H1 (cell line): ENCODE results near the gene ARID4B. TPM values are rescaled to one million over a fixed set of nuclear protein-coding genes. Genes with fewer than 3 reads are reported as not detected.

ENCODE experiments used
- CTCF ChIA-PET: fragments of 300-600 bp; sonication (Branson Sonifier 250); formaldehyde crosslinking; loops from one replicate; lab custom pipeline; 2021; ENCODE audit not compliant: partially characterized antibody; lab: Charles Lee
- POLR2A ChIA-PET: fragments of 300-600 bp; sonication (Branson Sonifier 250); formaldehyde crosslinking; loops from one replicate; lab custom pipeline; 2021; ENCODE audit warnings: inconsistent platforms; ENCODE audit not compliant: partially characterized antibody; lab: Charles Lee
- DNase-seq, 2 experiments: peaks; one replicate each; pipeline versions ENCODE4 v3.0.0 to v3.0.0-alpha.2; 2010 to 2022; ENCODE audit warnings: low spot score in 2 of 2, low read depth in 1 of 2, mixed read lengths in 1 of 2
- FAIRE-seq: peaks from 2 replicates; lab custom pipeline; 2011; peaks lifted over from hg19 to GRCh38; lab: Jason Lieb, UNC
- H2AFZ ChIP-seq: 2 replicates; pipeline ENCODE4 v1.8.1; 2012; ENCODE audit warnings: low read length, inconsistent platforms
- H2AK5ac ChIP-seq: 2 replicates; pipeline ENCODE4 v1.6.1; 2013; ENCODE audit warnings: low read depth, low read length
- H2BK120ac ChIP-seq: replicated peaks from 2 replicates; pipeline ENCODE3; 2013; ENCODE audit warnings: low read depth, low read length, inconsistent platforms
- H2BK12ac ChIP-seq: 2 replicates; pipeline ENCODE4 v1.6.1; 2013; ENCODE audit warnings: low read depth, low read length
- H2BK15ac ChIP-seq: 2 replicates; pipeline ENCODE4 v1.6.1; 2013; ENCODE audit warnings: low read length
- H2BK20ac ChIP-seq: 2 replicates; pipeline ENCODE4 v1.6.1; 2013; ENCODE audit warnings: low read length
- H2BK5ac ChIP-seq: 2 replicates; pipeline ENCODE4 v1.6.1; 2013; ENCODE audit warnings: low read depth, low read length
- H3K14ac ChIP-seq: 2 replicates; pipeline ENCODE4 v1.6.1; 2013; ENCODE audit warnings: inconsistent platforms; ENCODE audit not compliant: insufficient read length
- H3K18ac ChIP-seq: 2 replicates; pipeline ENCODE4 v1.6.1; 2013; ENCODE audit warnings: low read length; ENCODE audit errors: extremely low read depth
- H3K23ac ChIP-seq: 2 replicates; pipeline ENCODE4 v1.6.1; 2013; ENCODE audit warnings: inconsistent platforms; ENCODE audit not compliant: insufficient read length
- H3K23me2 ChIP-seq: 2 replicates; pipeline ENCODE4 v1.6.1; 2013; ENCODE audit warnings: low read depth, low read length
- H3K27ac ChIP-seq: 2 replicates; pipeline ENCODE4 v1.6.1; 2011; ENCODE audit warnings: low read depth, low read length, inconsistent platforms
- H3K27me3 ChIP-seq, 4 experiments: replicated peaks in 1 of 4; 1 replicate in 1 of 4; 2 replicates in 3 of 4; pipeline versions ENCODE4 v1.6.1 to v1.8.1; 2011 to 2013; ENCODE audit warnings: low read length in 3 of 4, mild to moderate bottlenecking in 3 of 4, inconsistent platforms in 2 of 4, mixed read lengths in 2 of 4, moderate library complexity in 1 of 4; ENCODE audit not compliant: control insufficient read depth in 3 of 4, insufficient read depth in 3 of 4; ENCODE audit errors: extremely low read depth in 1 of 4
- H3K36me3 ChIP-seq, 4 experiments: 2 replicates each; pipeline versions ENCODE4 v1.6.1 to v1.8.1; 2011 to 2013; ENCODE audit warnings: mild to moderate bottlenecking in 4 of 4, low read length in 3 of 4, moderate library complexity in 2 of 4, control low read depth in 1 of 4, inconsistent platforms in 1 of 4; ENCODE audit not compliant: insufficient read depth in 4 of 4, control insufficient read depth in 2 of 4
- H3K4ac ChIP-seq: replicated peaks from 2 replicates; pipeline ENCODE3; 2013; ENCODE audit warnings: low read length, low read depth, mixed read lengths, inconsistent platforms; ENCODE audit not compliant: insufficient read length
- H3K4me1 ChIP-seq, 4 experiments: replicated peaks in 1 of 4; 1 replicate in 1 of 4; 2 replicates in 3 of 4; pipeline versions ENCODE4 v1.6.1 to v1.8.1; 2011 to 2013; ENCODE audit warnings: low read length in 3 of 4, inconsistent platforms in 2 of 4, mixed read lengths in 1 of 4; ENCODE audit not compliant: insufficient read depth in 4 of 4, control insufficient read depth in 3 of 4
- H3K4me2 ChIP-seq, 2 experiments: 2 replicates each; pipeline versions ENCODE4 v1.6.1 to v1.8.1; 2011 to 2013; ENCODE audit warnings: low read depth in 2 of 2, low read length in 2 of 2, control low read depth in 1 of 2, inconsistent platforms in 1 of 2, mild to moderate bottlenecking in 1 of 2; ENCODE audit not compliant: insufficient read depth in 1 of 2
- H3K4me3 ChIP-seq, 4 experiments: fragments of 200-600, 300-600 bp in 1 of 4; sonication (generic), shearing (Covaris generic), sonication (Bioruptor Twin) in 1 of 4; 2 replicates each; pipeline versions ENCODE4 v1.5.1 to v1.8.1; 2011 to 2016; ENCODE audit warnings: low read length in 4 of 4, low read depth in 3 of 4, control low read depth in 2 of 4, inconsistent platforms in 2 of 4, mild to moderate bottlenecking in 2 of 4, mixed read lengths in 1 of 4, moderate library complexity in 1 of 4; ENCODE audit not compliant: insufficient read depth in 2 of 4; ENCODE audit errors: extremely low read depth in 1 of 4
- H3K56ac ChIP-seq: replicated peaks from 2 replicates; pipeline ENCODE3; 2013; ENCODE audit warnings: low read depth, mild to moderate bottlenecking, mixed read lengths, low read length, inconsistent platforms; ENCODE audit not compliant: insufficient read length
- H3K79me1 ChIP-seq: 2 replicates; pipeline ENCODE4 v1.6.1; 2013; ENCODE audit warnings: low read depth, low read length, control low read depth
- H3K79me2 ChIP-seq, 2 experiments: 2 replicates each; pipeline versions ENCODE4 v1.6.1 to v1.8.1; 2012 to 2013; ENCODE audit warnings: low read length in 2 of 2, mild to moderate bottlenecking in 2 of 2, inconsistent platforms in 1 of 2; ENCODE audit not compliant: insufficient read depth in 2 of 2, control insufficient read depth in 1 of 2
- H3K9ac ChIP-seq, 4 experiments: replicated peaks in 1 of 4; 1 replicate in 1 of 4; 2 replicates in 3 of 4; pipeline versions ENCODE4 v1.6.1 to v1.8.1; 2011 to 2013; ENCODE audit warnings: low read depth in 3 of 4, low read length in 3 of 4, control low read depth in 2 of 4, mild to moderate bottlenecking in 2 of 4, moderate library complexity in 2 of 4, inconsistent platforms in 1 of 4; ENCODE audit errors: extremely low read depth in 1 of 4
- H3K9me3 ChIP-seq, 2 experiments: 2 replicates each; pipeline versions ENCODE4 v1.6.1 to v1.8.1; 2012 to 2013; ENCODE audit warnings: mild to moderate bottlenecking in 2 of 2, moderate library complexity in 2 of 2, control low read depth in 1 of 2, inconsistent platforms in 1 of 2, low read depth in 1 of 2, low read length in 1 of 2, mixed read lengths in 1 of 2; ENCODE audit not compliant: insufficient read depth in 2 of 2
- H4K20me1 ChIP-seq, 2 experiments: replicated peaks in 1 of 2; 2 replicates each; pipeline versions ENCODE3 to v1.8.1; 2011 to 2013; ENCODE audit warnings: inconsistent platforms in 2 of 2, low read length in 2 of 2, mild to moderate bottlenecking in 1 of 2; ENCODE audit not compliant: insufficient read depth in 2 of 2, control insufficient read depth in 1 of 2
- H4K5ac ChIP-seq: 2 replicates; pipeline ENCODE4 v1.6.1; 2013; ENCODE audit warnings: low read length, low read depth, mixed read lengths, inconsistent platforms; ENCODE audit not compliant: insufficient read length
- H4K8ac ChIP-seq: 2 replicates; pipeline ENCODE4 v1.8.0; 2013; ENCODE audit warnings: mild to moderate bottlenecking, moderate library complexity, low read length, inconsistent platforms; ENCODE audit not compliant: insufficient read depth; ENCODE audit errors: extremely low read depth
- H4K91ac ChIP-seq: replicated peaks from 2 replicates; pipeline ENCODE3; 2013; ENCODE audit warnings: low read length, mixed read lengths, inconsistent platforms; ENCODE audit not compliant: insufficient read length
- CEBPB ChIP-seq: IDR thresholded peaks from 2 replicates; pipeline ENCODE4 v1.6.1; 2012; ENCODE audit warnings: low read depth, low read length
- GABPA ChIP-seq: IDR thresholded peaks from 2 replicates; pipeline ENCODE4 v1.6.1; 2011; ENCODE audit warnings: mild to moderate bottlenecking, low read length, moderate library complexity, borderline replicate concordance; ENCODE audit not compliant: insufficient read depth
- HDAC2 ChIP-seq, 2 experiments: fragments of 300-600 bp in 1 of 2; sonication (generic) in 1 of 2; IDR thresholded peaks; 2 replicates each; pipeline ENCODE4 v1.6.1; 2011 to 2012; ENCODE audit warnings: low read depth in 2 of 2, low read length in 2 of 2, mild to moderate bottlenecking in 2 of 2, moderate library complexity in 2 of 2, borderline replicate concordance in 1 of 2, inconsistent platforms in 1 of 2
- JUND ChIP-seq: IDR thresholded peaks from 2 replicates; pipeline ENCODE4 v1.6.1; 2011; ENCODE audit warnings: mild to moderate bottlenecking, improper control_type of control experiment, low read length
- SRF ChIP-seq: IDR thresholded peaks from 2 replicates; pipeline ENCODE4 v1.6.1; 2011; ENCODE audit warnings: mild to moderate bottlenecking, low read depth, low read length, moderate library complexity
- SUZ12 ChIP-seq: fragments of 200-600 bp; sonication (generic); IDR thresholded peaks from 2 replicates; pipeline ENCODE4 v1.6.1; 2012; ENCODE audit warnings: mild to moderate bottlenecking, inconsistent platforms, low read length, moderate library complexity, mixed read lengths
- TBP ChIP-seq: IDR thresholded peaks from 2 replicates; pipeline ENCODE4 v1.6.1; 2011; ENCODE audit warnings: low read depth, low read length, improper control_type of control experiment
- TEAD4 ChIP-seq: IDR thresholded peaks from 2 replicates; pipeline ENCODE4 v1.6.1; 2012; ENCODE audit warnings: low read depth, low read length, inconsistent platforms, mixed read lengths
- YY1 ChIP-seq: IDR thresholded peaks from 2 replicates; pipeline ENCODE4 v1.6.1; 2011; ENCODE audit warnings: low read depth, mild to moderate bottlenecking, low read length
- WGBS, 2 experiments: shearing (Covaris generic) in 1 of 2; methylation state at CpG; one replicate each; pipeline versions ENCODE4 v1.1.6 to v1.1.7; 2013 to 2015; ENCODE audit warnings: low lambda C conversion rate in 2 of 2, mixed read lengths in 2 of 2, inconsistent platforms in 1 of 2, low coverage in 1 of 2, missing lambda C conversion rate in 1 of 2; ENCODE audit not compliant: insufficient replicate concordance in 2 of 2, insufficient coverage in 1 of 2, insufficient read length in 1 of 2; ENCODE audit errors: extremely low coverage in 1 of 2, missing lambda C conversion rate in 1 of 2; 5-methylcytosine and 5-hydroxymethylcytosine counted together
- polyA plus RNA-seq, 7 experiments: library from polyadenylated mRNA; depleted of rRNA in 3 of 7; stranded (reverse) in 5 of 7; unstranded in 2 of 7; fragments of >200 nt in 5 of 7; fragments of 200-250 nt in 2 of 7; gene quantifications; 1 replicate in 5 of 7; 2 replicates in 1 of 7; 4 replicates in 1 of 7; pipeline versions ENCODE4 v1.2.1 to v1.2.3, GENCODE V29; 2011 to 2013; ENCODE audit warnings: missing spikeins in 2 of 7, mixed read lengths in 2 of 7
- total RNA-seq: library from RNA; stranded (reverse); fragmentation: NEBNext Ultra II Directional; extraction: Animal tissue kit (Norgen Biotek cat#: 25700); gene quantifications from 2 replicates; pipeline ENCODE4 v1.2.1, GENCODE V29; 2021

ARID4B gene
- total and polyA plus RNA-seq, 2 of the 8 experiments (the other 6 are each of a cell fraction or from before 2014, with no cell fraction given): 5.1 to 28.8 TPM

- Histone ChIP-seq H4K5ac (peak within 1 kb of the TSS; percentile 91), H3K36me3 (peaks cover 0 to 15% (median 0%) of the 10 kb centered on the region in 4 experiments; a peak in 2 of 8 replicates), H2BK120ac (no peak within 1 kb of the TSS), H3K4ac (peak within 1 kb of the TSS; percentile 39), H2BK12ac (peak within 1 kb of the TSS; percentile 86; the same call in 1 of the 2 replicates), H3K79me2 (peaks cover 22 to 86% of the 10 kb centered on the region in 2 experiments), H3K18ac (peak within 1 kb of the TSS; percentile 99), H3K27me3 (no peaks in the 10 kb centered on the region), H2BK15ac (0 out of 2 replicates have a peak within 1 kb of the TSS, but pooled peaks have one; percentile 82), H4K20me1 (peaks cover 0 to 6% of the 10 kb centered on the region in 2 experiments), H4K91ac (peak within 1 kb of the TSS; percentile 34), H4K8ac (peak within 1 kb of the TSS; percentile 98; the same call in 1 of the 2 replicates), H3K23ac (no peak within 1 kb of the TSS), H3K56ac (peak within 1 kb of the TSS; percentile 85), H3K79me1 (no peaks in the 10 kb centered on the region), H3K23me2 (peaks cover 5% of the 10 kb centered on the region), H2AFZ (peak within 1 kb of the TSS; percentile 77; the same call in 1 of the 2 replicates), H3K4me1 (peaks cover 0 to 8% (median 1%) of the 10 kb centered on the region in 4 experiments; a peak in 3 of 7 replicates), H3K9me3 (no peaks in the 10 kb centered on the region), H2BK20ac (no peak within 1 kb of the TSS), H2BK5ac (peak within 1 kb of the TSS; percentile 97), H3K4me2 (peak within 1 kb of the TSS; percentile 82 to 96), H3K4me3 (peak within 1 kb of the TSS; percentile 82 to 95 (median 92)), H3K14ac (no peak within 1 kb of the TSS), H3K27ac (peak within 1 kb of the TSS; percentile 90), H2AK5ac (no peak within 1 kb of the TSS; the same call in 1 of the 2 replicates), H3K9ac (peak within 1 kb of the TSS; percentile 95 to 99 (median 97))
- ChIA-PET CTCF (interaction anchor here (0.6 to 5.1 kb wide), 4 partner anchors 67 to 88 kb away, joined by 3 to 34 read pairs (median 4); no protein-coding TSS in a partner anchor), POLR2A (interaction anchor here (0.6 to 6.8 kb wide), 30 partner anchors 10 to 176 kb away, joined by 3 to 39 read pairs (median 4); partner anchors contain the start of genes B3GALNT2 and TBCE)
- peak; percentile 94 to 95 for DNase-seq
- WGBS, 2 experiments: 2% methylated on average over 43 of the region's 54 CpGs; no CpG with 5 or more reads in 1 of the 2 experiments
- FAIRE-seq: peak; percentile 75
- peak; percentile 87 for TF ChIP-seq TBP
- no peak for TF ChIP-seq CEBPB
- no peak for TF ChIP-seq SRF
- 0 out of 4 replicates have a peak, but pooled peaks of 1 of the 2 experiments have one; percentile 36 for TF ChIP-seq HDAC2 (IDR thresholded peaks at IDR 0.05; ENCODE audit: borderline replicate concordance in 1 of 2, low read depth in 2 of 2, low read length in 2 of 2)
- TF ChIP-seq YY1: peak; percentile 89
- TF ChIP-seq JUND: 0 out of 2 replicates have a peak, but pooled peaks have one; percentile 30
- TF ChIP-seq SUZ12: no peak
- TF ChIP-seq GABPA: peak; percentile 62; the same call in 1 of the 2 replicates
- TF ChIP-seq TEAD4: no peak
Measured at GRCh38 chr1:235328271-235329138, 526 bp upstream of the ARID4B start, which contains the start of gene GGPS1. Gene GGPS1 (plus strand): TSS chr1:235328570. CDS start chr1:235335265, 6,695 bp downstream.
